Thoracic aorta (tissue), 2 donors: ENCODE measurements around the gene TBC1D1. TPM values are rescaled to one million over a fixed set of nuclear protein-coding genes. Genes with fewer than 3 reads are reported as not detected.
A peak's percentile ranks its signal among the peaks of the same experiment; 100 is the strongest.
"Not testable (repeated sequence)": the region's sequence is repeated elsewhere in the genome, so short reads cannot be mapped to it uniquely, and the experiment has no call there.

Experiments
- ATAC-seq: fragments of 150-250 bp; one replicate; pipeline ENCODE4 v1.8.0; 2017; ENCODE audit warnings: low read depth; ENCODE audit not compliant: insufficient number of reproducible peaks, low FRiP score
- DNase-seq: peaks from one replicate; pipeline ENCODE4 v3.0.0-alpha.2; 2020; ENCODE audit warnings: low spot score
- H3K27ac ChIP-seq, 2 donors: fragments of 200-600 bp; sonication (generic); 1 replicate in 1 of 2; 2 replicates in 1 of 2; pipeline ENCODE4 v1.5.1; 2016; ENCODE audit warnings: mild to moderate bottlenecking in 2 of 2, moderate library complexity in 2 of 2
- H3K27me3 ChIP-seq: fragments of 200-600 bp; sonication (generic); replicated peaks from 2 replicates; pipeline ENCODE4 v1.6.0; 2016; ENCODE audit warnings: mild to moderate bottlenecking; ENCODE audit not compliant: insufficient read depth
- H3K36me3 ChIP-seq: fragments of 200-600 bp; sonication (generic); one replicate; pipeline ENCODE4 v1.5.1; 2016
- H3K4me1 ChIP-seq, 2 donors: fragments of 200-600 bp; sonication (generic); 1 replicate in 1 of 2; 2 replicates in 1 of 2; pipeline versions ENCODE4 v1.5.1 to v1.6.0; 2016; ENCODE audit warnings: low read depth in 2 of 2, mild to moderate bottlenecking in 1 of 2; ENCODE audit not compliant: control insufficient read depth in 1 of 2
- H3K4me3 ChIP-seq: fragments of 200-600 bp; sonication (generic); 2 replicates; pipeline ENCODE4 v1.5.1; 2016; ENCODE audit warnings: mild to moderate bottlenecking
- H3K9me3 ChIP-seq: fragments of 200-600 bp; sonication (generic); 2 replicates; pipeline ENCODE4 v1.5.1; 2016
- CTCF ChIP-seq: fragments of 200-600 bp; sonication (generic); IDR thresholded peaks from one replicate; pipeline ENCODE4 v1.5.1; 2019; ENCODE audit warnings: antibody characterized with exemption
- total RNA-seq, 2 donors: library from RNA; depleted of rRNA; stranded (reverse); fragments of >200 nt; gene quantifications; one replicate each; pipeline versions ENCODE4 v1.1.0 to v1.2.3, GENCODE V29; 2016

The TBC1D1 gene
- total RNA-seq, 2 donors from 2014 or later = 152 to 206 TPM

- no peak for TF ChIP-seq CTCF
- Histone ChIP-seq H3K4me3 (peak overlapping the region; percentile 41), H3K27me3 (no peaks in the 10 kb centered on the region), H3K27ac (peak overlapping the region; percentile 60 to 81), H3K9me3 (no peaks in the 10 kb centered on the region), H3K36me3 (no peaks in the 10 kb centered on the region), H3K4me1 (peaks cover 27 to 54% of the 10 kb centered on the region in 2 donors)
- DNase-seq = no peak
- ATAC-seq = no peak
These were observed 76.9 kb downstream of the TBC1D1 start for GRCh38 chr4:37967736-37968135.

GRCh38 chr4:37968747-37969146, 77.9 kb downstream of the TBC1D1 start:
- H3K27ac ChIP-seq = peak overlapping the region; percentile 60 to 81
- no peaks in the 10 kb centered on the region for H3K36me3 ChIP-seq
- TF ChIP-seq CTCF = no peak
- ATAC-seq = no peak
- H3K4me1 ChIP-seq = peaks cover 33 to 63% of the 10 kb centered on the region in 2 donors
- no peak for DNase-seq
- no peak overlapping the region for H3K4me3 ChIP-seq
- H3K9me3 ChIP-seq = no peaks in the 10 kb centered on the region
- no peaks in the 10 kb centered on the region for H3K27me3 ChIP-seq

- no peaks in the 10 kb centered on the region for H3K36me3 ChIP-seq
- DNase-seq = peak; percentile 52
- no peaks in the 10 kb centered on the region for H3K9me3 ChIP-seq
- no peaks in the 10 kb centered on the region for H3K27me3 ChIP-seq
- peak; percentile 91 for ATAC-seq
- peak; percentile 52 for TF ChIP-seq CTCF
- no peak overlapping the region for H3K4me3 ChIP-seq
- peak overlapping the region; percentile 48 to 81 for H3K27ac ChIP-seq
- H3K4me1 ChIP-seq = peaks cover 37 to 65% of the 10 kb centered on the region in 2 donors
These were observed 79.8 kb downstream of the TBC1D1 start for GRCh38 chr4:37970702-37971101.

- TF ChIP-seq CTCF = no peak
- DNase-seq = no peak
- Histone ChIP-seq H3K4me1 (peaks cover 38 to 60% of the 10 kb centered on the region in 2 donors), H3K36me3 (no peaks in the 10 kb centered on the region), H3K4me3 (no peak overlapping the region), H3K27ac (peak overlapping the region; percentile 48 to 81), H3K9me3 (no peaks in the 10 kb centered on the region), H3K27me3 (no peaks in the 10 kb centered on the region)
- ATAC-seq = no peak
These were observed 80.3 kb downstream of the TBC1D1 start for GRCh38 chr4:37971202-37971601.

GRCh38 chr4:37973441-37973840, 82.6 kb downstream of the TBC1D1 start:
- peaks cover 33 to 53% of the 10 kb centered on the region in 2 donors for H3K4me1 ChIP-seq
- DNase-seq (no peak), ATAC-seq (no peak)
- H3K27me3 ChIP-seq = no peaks in the 10 kb centered on the region
- H3K9me3 ChIP-seq = no peaks in the 10 kb centered on the region
- no peaks in the 10 kb centered on the region for H3K36me3 ChIP-seq
- no peak overlapping the region for H3K4me3 ChIP-seq
- H3K27ac ChIP-seq = peak overlapping the region; percentile 34 to 74
- TF ChIP-seq CTCF = no peak

- not testable (repeated sequence) for ATAC-seq, H3K9me3 ChIP-seq, H3K27me3 ChIP-seq, H3K36me3 ChIP-seq, DNase-seq, H3K4me3 ChIP-seq
- Histone ChIP-seq H3K4me1 (peaks cover 42 to 53% of the 10 kb centered on the region in 2 donors), H3K27ac (peak overlapping the region in 1 of 2 donors; percentile 38)
These were observed 84.5 kb downstream of the TBC1D1 start for GRCh38 chr4:37975321-37975822.
